AML-193 (cell line): ENCODE data around the gene AKR1C1.
"Not testable (repeated sequence)": the region's sequence is repeated elsewhere in the genome, so short reads cannot be mapped to it uniquely, and the experiment has no call there.

ENCODE experiments used
- DNase-seq, 2 experiments: peaks; one replicate each; lab custom pipeline; 2025; lab: John Stamatoyannopoulos, UW

AKR1C1 gene

GRCh38 chr10:4984223-4984622, 21.0 kb downstream of the AKR1C1 start:
- DNase-seq: no peak

DNA sequence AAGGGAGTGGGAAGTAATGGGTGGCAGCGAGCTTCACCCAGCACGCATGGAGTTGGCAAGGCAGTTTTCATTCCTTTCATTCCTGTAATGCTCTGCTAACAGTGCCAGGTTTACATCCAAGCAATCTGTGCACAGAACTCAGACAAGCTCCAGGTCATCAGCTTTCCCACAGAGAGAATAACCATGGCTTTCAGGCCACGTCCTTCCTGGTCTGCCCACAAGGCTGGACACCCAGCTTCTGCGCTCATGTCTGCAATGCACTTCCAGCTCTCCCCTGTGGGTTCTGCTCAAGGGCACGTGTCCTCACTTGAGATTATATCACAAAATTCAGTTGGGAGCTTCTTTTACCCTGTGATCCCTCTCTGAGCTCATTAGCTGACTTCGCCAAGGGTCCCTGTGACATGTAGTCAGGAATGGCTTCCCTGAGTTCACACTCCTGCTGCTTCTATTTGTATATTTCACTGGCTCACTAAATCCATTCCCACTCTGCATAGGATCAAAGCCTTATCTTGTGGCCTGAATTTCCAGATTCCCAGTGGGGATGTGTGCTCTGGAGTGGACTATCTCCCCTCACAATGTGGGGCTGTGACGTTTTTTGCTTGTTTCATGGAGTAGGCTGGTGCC, 21.9 kb downstream of the AKR1C1 start:
- DNase-seq: no peak

DNA sequence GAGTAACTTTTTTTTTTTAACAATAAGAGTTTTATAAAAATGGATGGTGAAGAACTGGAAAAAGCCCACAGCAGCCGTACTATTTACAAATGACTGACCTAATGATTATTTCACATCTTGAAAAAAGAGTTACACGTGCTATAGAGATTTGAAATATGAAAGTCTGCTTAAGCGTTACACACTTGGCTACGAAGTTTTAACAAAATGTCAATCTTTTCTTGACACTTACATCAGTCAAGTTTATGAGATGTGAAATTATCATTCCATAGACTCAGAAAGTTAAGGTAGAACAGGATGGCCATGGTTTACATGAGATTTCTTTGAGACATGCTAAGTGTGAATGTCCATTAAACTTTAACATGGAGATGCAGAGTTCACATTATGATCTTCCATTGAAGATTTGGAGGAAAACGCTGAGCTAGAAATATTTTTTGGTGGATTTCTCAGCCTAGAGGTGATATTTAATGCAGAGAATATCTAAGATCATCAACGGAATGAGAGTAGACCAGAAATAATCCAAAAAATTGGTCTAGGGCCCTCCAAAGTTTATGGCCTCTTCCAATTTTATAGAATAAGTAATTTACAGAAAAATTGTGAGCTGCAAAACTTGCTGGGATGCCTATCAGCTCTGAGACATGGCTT, 24.9 kb downstream of the AKR1C1 start:
- DNase-seq: not testable (repeated sequence)

DNA sequence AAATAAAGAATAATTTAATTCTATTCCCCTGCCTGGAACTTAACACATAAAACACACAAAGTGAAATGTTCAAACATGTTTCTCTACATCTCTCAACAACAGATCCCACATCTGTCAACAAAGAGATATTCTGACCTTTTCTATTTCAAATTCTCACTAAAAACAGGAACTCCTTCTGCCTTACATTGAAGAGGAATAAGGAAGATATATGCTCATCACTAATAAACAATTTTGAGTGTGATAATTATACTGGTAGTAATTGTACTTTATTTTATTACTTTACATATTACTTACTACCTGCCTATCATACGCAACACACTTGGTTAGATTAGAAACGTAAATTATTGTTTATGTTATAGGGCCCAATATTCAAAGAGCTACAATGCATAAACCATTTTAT, 27.0 kb downstream of the AKR1C1 start:
- DNase-seq: no peak

DNA sequence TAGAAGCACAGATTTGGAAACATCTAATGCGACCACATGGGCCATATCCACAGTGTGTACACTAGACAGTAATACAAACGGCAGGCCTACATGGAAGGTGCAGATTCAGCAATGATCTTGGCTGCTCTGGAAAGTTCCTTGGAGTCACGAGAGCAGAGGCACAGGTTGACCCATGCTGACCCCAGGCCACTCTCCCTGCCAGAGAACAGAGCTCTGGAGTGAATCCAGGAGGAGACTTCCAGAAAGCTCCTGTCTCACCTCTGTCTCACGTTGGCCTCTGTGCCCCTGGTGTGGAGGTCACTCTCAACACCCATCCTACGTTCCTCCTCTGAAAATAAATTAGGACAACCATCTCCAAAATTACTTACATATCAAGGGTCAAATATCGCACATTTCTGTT, 28.2 kb downstream of the AKR1C1 start:
- not testable (repeated sequence) for DNase-seq

- not testable (repeated sequence) for DNase-seq
Measured at GRCh38 chr10:4992564-4992963, 29.3 kb downstream of the AKR1C1 start.

DNA sequence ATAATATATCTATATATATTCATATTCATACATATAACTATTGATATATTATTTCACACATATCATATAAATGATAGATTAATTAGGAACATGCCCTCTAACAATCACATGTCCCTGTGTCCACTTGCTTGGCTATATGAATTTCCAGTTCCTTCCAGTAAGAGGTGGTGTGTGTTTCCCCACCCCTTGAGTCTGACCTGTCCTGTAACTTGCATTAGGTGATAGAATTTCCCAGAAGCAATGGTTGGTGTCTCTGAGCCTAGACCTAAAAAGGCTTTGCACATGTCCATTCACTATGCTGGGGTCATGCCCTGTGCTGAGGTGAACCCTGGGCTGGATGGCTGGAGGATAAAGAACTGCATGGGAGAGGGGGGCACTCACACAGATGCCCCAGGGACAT, 31.0 kb downstream of the AKR1C1 start:
- not testable (repeated sequence) for DNase-seq

- no peak for DNase-seq
Measured at GRCh38 chr10:4998671-4999070, 35.5 kb downstream of the AKR1C1 start.

DNA sequence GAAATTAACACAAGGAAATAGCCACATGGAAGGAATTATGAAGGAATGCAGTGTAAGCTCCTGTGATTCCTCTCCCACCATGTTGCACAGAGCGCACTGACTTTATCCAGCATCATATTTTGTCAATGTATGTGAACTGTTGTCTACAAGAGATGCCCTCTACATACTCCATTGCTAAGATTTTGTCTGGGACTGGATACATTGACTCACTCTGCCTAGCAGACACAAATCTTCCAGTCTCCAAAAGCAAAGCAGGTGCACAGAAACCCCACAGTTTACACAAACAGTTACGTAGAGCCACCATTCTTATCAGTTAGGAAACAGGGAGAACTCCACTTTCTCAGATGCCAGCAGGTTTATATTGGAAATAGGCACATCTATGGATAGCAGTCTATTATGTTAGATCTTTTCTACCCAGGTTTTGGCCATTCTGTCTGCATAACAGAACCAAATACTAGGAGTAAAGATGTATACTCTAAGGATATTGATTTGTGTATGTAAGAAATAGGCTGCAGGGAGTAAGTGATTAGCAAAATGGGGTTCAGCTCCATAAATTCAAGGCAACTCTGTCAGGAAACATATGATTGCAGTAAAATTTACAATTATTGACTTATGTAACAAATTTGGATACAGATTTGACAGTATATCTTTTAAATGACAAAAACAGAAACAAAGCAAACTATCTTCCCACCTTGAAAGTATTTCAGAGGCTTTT, 39.0 kb downstream of the AKR1C1 start:
- no peak for DNase-seq

DNA sequence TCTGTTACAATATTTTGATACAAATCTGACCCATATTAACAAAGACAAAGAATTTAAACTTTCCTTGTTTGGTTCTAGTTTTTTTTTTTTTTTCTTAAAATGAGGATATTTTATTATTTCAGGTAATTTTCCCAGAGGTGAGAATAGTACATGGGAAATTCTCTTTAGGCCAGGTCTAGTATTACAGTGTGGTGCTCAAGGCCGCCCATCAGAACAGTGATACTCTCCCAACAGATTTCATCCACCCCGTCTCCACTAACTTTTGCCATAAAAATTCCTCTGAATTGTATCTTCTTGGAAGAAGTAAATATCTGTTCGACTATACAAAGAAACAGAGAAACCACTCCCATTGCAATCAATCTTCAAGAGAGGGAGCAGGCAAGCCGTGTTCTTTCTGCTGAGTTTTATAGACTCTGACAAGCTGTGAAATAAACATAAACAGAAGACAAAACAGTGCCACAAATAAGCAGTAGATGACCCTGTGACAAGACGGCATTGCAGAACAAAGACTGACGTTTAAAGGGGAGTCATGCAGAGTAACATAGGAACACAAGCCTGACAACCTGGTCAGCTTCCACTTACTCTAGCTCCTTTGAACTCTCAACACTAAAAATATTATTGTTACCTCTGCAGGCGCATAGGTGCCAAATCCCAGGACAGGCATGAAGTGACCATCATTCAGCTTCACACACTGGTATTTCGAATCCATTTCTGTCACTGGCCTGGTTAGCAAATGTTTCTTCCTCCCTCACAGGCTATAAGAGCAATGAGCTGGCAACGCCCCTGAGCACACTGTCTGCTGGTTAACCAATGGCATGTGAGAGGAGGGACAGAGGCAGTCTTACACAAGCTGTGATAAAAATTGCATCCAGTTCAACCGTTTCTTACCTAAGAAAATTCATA, 40.2 kb downstream of the AKR1C1 start, which contains the start of gene AKR1C2:
TSS of gene AKR1C2 (minus strand) at position 731 of the 903 bp plus-strand sequence. CDS start at position 709, 22 bp downstream.
- not testable (repeated sequence) for DNase-seq

GRCh38 chr10:5004030-5004385, 40.8 kb downstream of the AKR1C1 start:
- not testable (repeated sequence) for DNase-seq

DNA sequence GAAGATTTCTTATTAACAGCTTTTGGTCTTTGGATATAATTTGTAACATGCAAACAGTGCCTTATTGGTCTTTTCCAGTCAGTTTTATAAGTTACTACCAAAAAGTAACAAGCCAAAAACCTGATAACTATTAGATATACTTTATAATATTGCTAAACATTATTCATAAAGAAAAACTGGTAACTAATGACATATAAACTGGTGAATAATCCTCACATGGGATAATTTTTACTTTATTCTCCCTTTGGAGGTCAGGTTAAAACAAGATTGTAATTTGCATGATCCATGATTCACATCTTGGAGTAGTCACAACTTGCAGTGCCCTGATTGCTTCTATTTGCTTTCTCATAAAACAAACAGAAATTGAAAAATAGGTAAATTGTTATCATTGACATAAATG, 41.3 kb downstream of the AKR1C1 start:
- DNase-seq: not testable (repeated sequence)

DNA sequence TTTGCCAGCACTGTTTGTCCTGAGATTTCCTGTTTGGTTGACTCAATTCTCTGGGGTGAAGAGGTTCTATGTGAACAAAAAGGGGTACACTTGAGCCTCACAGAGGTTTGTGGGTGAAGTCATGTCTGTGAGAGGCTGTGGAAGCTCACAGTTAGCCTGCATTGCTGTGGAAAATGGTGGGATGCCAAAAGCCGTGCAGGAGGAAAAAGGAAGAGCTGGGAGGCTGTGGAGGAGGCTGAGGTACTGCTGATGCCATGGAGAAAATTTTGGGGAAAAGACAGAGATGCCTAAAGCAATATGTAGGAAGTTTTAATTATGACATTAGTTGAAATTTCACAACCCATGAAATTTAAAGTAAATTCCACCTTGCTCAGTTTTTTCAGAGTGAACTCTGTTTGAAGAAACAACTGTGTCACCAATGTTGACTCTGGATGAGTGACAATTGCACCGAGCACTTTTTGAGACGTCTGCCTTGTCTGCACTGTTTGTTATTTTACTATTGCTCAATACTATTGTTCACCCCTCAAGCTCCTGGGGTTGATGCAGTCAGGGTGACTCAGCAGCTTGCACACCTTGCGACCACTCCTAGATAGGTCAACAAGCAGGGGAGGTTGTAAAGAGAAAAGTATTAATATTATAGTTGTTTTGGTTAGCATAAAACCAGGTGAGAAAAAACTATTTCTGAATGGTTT, 45.8 kb downstream of the AKR1C1 start:
- not testable (repeated sequence) for DNase-seq

DNA sequence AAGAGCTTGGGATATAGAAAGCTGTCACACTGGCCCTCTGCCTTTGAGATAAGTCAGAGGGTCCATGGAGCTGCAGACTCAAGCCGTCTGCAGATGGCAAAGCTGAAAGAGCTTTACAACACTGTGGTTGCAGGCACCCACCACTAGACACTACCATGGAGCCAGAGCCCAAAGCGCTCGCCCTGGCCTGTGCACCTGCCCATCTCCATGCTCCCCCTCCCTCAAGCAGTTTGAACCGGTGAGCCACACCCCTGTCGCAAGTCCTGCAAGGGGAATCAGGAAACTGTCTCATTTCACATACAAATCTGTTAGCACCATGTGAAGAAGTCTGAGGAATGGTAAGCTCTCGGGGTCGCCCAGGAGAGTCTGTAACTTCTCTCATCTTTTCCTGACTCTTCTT, 46.8 kb downstream of the AKR1C1 start:
- not testable (repeated sequence) for DNase-seq

GRCh38 chr10:5011392-5011791, 48.2 kb downstream of the AKR1C1 start:
- not testable (repeated sequence) for DNase-seq

DNA sequence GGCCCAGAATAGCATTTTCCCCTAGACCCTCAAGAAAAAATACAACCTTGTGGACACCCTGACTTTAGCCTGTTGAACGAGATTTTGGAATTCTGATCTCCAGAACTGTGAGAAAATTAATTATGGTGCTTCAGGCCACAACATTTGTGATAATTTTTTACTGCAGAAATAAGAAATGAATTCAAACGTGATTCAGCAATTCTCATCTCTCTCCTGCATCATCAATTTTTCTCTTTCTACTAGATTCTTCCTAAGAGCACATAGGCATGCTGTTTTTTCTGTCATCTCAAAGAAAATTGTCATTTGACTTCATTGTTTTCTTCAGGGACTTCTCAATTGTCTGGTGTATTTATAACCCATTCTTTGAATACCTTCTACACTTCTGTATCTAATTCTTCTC, 49.4 kb downstream of the AKR1C1 start:
- DNase-seq: no peak

- no peak for DNase-seq
Measured at GRCh38 chr10:5013385-5013784, 50.2 kb downstream of the AKR1C1 start.

DNA sequence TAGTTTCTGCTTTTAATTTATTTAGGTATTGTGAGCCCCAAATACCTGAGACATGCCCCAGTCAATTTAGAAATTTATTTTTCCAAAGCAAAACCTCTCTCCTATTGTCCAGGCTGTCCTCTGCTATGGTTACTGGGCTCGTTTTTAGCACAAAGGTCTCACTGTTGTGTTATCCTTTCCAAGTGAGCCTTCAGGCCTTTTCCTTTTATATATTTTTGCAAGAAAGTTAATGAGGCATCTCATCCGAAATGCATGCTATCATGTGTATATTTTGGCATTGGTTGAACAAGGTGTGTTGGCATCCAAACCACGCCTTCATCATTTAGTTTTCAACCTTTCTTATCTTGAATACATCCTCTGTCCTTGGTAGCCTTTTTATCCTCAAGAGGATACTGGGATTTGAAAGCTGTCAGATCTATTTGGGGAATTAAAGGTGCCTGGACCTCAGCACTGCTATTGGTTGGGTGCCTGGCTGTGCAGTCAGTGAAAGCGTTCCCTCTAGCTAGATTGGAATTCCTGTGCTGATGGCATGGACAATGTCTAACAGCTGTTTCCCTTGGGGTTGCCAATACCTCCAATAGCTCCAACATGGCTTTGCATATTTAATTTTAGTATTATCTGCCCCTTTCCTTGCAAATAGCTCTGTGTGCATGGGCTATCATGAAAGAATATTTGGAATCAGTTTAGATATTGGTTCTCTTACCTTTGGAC, 51.1 kb downstream of the AKR1C1 start:
- DNase-seq: not testable (repeated sequence)

- no peak for DNase-seq
Measured at GRCh38 chr10:5014936-5015335, 51.7 kb downstream of the AKR1C1 start.

DNA sequence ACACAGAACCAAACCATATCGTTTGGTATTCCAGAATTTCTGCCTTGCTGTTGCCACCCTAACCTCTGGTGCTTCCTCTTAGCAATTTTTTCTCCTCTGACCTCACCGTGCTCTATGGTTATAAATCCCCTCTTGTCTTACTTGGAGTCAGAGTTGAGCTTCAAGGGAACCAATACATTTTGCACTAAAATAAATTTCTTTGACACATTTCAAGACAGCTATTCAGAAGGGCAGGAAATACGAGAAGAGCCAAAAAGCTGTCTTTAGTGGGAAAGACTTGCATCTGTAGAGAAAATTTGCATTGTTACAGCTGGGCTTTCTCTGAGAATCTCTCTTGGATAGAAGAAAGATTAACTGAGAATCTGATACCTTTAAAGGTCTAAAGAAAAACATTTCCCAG, 54.9 kb downstream of the AKR1C1 start:
- no peak for DNase-seq
